GM12891 (cell line): ENCODE measurements around the gene ZC2HC1B.

Experiments
- POLR2A ChIP-seq: IDR thresholded peaks from 2 replicates; pipeline ENCODE4 v1.6.1; 2011; ENCODE audit warnings: low read depth, low read length, control low read depth
- TAF1 ChIP-seq: IDR thresholded peaks from 2 replicates; pipeline ENCODE4 v1.6.1; 2011; ENCODE audit warnings: low read depth, low read length, control low read depth

- no peak for TF ChIP-seq POLR2A
- no peak for TF ChIP-seq TAF1
These were observed 20.3 kb upstream of the ZC2HC1B start for GRCh38 chr6:143844006-143844405.
